ENCODE results near the gene TRIP4.

The TRIP4 gene

DNA sequence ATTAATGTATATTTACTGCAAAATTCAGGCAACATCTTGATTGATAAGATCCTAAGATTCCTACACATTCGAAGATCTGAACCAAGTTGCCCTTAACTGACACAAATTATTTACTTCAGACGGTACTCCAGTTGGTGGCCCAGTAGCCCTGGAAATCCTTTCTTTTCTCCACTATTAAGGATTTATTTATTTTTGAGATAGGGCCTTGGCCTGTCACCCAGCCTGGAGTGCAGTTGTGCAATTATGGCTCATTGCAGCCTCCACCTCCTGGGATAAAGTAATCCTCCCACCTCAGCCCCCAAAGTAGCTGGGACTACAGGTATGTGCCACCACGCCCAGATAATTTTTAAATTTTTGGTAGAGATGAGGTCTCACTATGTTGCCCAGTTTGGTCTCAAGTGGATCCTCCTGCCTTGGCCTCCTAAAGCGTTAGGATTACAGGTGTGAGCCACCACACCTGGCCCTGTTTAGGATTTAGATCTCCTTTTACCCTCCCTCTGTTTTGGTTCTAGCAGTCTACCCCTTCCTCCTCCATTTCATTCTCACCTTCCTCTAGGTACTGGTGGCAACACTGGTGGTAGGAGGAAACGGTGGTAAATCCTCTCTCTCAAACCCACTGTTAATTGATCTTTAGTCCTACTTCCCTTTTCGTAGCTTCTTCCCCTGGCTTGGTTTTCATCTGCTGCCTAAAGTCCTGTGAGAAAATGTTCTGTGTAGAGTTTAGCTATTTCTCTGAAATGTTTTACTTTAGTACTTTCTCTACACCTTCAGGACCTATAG, 60.1 kb downstream of the TRIP4 start:
- DNase-seq (ENCODE audit: low spot score), result no peak

DNA sequence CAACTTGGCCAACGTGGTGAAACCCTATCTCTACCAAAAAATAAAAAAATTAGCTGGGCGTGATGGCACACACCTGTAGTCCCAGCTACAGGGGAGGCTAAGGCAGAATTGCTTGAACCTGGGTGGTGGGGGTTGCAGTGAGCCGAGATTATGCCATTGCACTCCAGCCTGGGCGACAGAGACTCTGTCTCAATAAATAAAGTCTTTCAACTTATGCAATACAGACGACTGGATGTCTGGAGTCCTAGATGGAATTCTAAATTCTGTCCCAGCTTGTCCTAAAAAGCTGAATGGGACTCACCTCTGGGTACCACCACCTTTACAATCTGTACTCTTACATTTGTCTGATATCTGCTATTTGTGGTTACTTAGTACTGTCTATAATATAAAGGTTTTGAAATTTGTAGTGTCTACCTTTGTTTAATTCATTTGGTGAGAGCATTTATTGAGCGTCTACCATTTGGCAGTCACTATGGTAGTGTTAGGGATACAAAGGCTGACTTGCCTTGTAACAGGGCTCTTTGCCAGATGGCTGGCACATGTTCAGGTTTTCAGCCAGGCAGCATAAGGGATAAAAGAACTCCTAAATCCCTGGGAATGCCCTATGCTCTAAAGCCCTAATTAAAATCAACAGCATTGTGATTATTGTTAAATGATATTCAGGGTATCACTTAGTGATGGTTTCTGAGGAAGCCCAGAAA, 65.5 kb downstream of the TRIP4 start:
- DNase-seq (ENCODE audit: low spot score), result no peak

DNA sequence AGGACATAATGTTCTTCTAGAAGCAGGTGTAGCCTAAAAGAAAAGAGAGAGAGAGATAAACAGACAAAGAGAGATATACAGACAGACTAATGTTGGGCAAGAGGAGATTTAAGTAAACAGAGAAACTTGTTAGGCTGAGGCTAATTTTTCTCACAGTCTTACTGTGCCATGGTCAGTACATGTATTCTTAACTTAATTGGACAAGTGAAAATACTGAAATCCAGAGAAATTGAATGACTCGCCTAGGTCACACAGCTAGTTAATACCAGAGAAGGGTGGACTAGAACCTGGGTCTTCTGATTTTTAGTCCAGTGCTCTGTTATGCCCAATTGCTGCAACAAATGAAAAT, 66.0 kb downstream of the TRIP4 start:
- DNase-seq (ENCODE audit: low spot score), result no peak

DNA sequence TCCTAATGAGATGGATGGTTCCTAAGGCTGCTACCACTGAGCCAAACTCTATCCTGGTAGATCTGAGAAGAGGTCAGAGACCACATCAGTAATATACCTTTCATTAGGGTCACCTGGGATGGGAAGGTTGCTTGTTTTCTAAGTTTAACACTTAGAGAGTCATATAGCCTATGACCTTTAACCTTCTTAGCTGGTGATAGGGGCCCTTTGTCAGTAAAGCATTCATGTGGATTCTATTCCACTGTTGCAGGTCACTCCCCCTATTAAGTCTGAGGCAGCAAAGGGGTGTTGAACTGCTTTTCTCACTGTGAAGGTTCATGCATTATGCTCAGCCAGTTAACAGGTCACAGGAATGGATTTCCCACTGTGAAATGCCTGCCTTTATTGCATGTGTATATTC, 66.6 kb downstream of the TRIP4 start:
- no peak for DNase-seq (ENCODE audit: low spot score)

DNA sequence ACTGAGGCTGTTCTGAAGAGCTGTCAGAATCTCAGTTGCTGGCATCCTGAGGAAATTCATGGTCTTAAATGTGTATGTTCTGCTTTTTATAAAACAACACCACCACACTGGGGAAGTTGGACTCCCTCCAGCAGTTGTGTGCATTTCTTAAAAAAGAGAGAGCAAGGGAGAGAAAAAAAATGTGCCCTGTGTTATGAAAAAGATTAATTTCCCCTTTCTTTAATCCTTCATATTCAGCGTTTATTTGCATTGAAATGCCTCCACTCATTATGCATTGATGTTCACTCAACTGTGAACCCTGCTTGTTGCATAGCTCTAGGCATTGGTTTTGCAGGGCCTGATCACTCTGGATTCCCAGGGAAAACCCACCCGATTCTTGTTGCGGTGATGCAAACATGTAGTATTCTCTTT, 68.3 kb downstream of the TRIP4 start:
- no peak for DNase-seq (ENCODE audit: low spot score)

DNA sequence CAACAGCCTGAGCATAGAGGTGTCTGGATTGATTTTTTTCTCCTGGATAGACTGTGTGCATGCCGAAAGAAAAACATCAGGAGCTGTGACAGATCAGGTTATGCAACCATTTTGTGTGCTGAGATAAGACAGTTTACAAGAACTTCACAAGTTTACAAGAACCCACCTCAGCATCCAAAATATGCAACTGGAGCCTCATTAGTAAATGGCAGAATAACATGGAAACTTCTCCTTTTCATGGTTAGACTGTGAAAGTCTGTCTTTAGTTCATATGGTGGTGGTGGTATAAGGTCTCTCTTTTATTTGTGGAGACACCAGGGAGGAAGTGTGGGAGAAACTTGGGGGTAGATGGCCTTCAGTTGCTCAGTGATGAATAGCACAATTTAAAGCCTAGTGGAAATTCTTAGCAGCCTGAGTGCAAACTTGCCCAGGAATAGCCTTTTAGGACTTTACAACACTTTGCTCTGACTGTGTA, 69.0 kb downstream of the TRIP4 start:
- DNase-seq (ENCODE audit: low spot score), result no peak

DNA sequence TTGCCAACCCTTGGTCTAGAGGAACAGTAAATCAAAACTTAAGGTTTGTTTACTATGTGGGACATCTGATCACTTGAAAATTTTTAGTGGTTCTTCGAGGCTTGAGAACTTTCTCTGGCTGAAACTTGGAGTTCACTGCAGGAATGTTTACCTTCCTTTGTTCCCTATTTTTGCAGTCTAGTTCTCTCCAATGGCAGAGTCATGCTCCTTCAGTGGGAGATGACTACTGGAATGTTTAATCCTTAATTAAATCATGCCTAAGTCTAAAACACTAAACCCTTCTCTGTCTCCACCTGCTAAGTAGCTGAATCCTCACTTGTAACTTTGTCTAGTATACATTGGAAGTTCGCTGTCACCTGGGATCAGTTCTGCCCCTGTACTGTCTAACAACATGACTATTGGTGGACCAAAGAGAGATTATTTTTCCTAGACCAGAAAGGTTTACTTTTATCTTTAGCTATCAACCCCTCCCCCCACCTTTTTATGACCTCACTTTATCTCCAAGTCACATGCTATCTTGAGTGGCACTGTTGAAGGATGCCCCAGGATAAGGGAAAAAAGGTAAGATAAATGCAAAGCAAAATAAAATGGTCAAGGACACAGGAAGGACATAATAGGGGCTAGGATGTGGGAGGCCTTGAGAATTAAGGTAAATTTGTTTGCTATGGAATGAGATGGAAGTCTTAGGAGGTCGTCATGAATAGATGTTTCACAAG, 71.6 kb downstream of the TRIP4 start:
- DNase-seq (ENCODE audit: low spot score), result peak; percentile 8

DNA sequence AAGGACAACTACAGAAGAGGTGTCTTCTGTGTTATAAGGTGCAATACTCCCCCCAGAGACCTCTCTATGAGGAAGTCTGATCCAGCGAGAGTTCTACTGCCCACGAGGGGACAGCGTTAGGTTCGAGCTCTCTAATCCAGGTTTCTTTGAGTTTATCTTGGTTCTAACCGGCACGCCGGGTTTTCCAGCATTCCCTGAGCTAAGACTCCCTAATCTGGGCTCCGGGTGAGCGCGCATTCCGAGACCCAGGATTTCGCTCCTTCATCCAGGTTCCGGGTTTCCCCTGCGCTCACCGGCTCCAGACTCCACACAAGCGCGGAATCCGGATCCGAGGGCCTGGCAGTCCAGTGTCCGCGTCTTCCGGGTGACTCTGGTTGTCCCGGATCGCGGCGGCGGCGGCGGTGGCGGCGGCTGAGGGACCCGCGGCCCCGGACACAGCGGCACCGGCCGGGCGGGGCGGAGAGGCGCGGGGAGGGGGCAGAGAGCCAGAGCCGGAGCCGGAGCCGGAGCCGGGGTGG, 72.6 kb downstream of the TRIP4 start, which contains the start of gene ZNF609:
Gene ZNF609, plus strand, starts transcription at position 373 of the 518 bp plus-strand sequence. CDS start 38,842 bp downstream, outside the sequence.
- peak; percentile 97 for DNase-seq (ENCODE audit: low spot score)

DNA sequence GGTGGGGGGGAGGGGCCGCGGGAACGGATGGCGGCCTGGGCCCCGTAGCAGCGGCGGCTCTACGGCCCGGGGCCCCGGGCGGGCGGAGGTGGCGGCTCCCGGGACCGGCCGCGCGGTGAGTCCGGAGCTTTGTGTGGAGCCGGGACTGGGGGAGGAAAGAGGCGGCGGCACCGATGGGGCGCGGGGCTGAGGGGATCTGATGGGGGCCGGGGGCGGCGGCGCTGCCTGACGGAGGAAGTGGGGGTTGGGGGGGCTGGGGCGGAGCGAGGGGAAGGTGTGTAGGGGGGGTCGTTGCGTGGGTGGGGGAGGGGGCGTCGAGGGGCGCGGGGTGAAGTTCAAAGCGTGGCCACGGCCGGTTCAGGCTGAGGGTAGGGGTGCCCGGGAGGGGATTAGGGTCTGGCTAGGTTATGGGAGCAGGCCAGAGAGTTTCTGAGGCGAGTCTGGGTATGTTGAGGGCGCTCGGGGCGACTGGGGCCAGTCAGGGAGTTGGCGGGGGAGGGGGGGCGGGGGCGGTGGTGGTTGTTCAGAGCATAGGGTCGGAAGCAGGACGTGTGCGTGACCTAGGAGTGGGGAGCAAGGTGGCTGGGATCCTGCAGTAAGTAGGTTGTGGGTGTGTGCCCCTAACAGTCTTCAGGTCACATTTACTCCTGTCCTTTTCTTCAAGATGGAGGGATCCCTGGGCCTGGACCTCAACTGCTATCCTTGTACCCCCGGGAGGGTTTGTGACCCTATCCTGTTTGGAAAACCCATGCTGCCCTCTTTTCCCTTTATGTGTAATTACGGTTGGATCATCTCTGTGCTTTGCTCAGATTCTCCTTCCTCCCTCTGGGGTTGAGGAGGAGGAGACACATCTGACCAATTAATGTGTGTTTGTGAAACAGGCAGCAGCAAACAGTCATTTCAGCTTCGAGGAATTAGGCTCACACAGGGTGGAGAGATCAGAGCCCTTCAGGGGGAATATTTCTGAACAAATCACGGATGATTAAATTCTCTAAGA, 73.4 kb downstream of the TRIP4 start:
- peak; percentile 79 for DNase-seq (ENCODE audit: low spot score)

DNA sequence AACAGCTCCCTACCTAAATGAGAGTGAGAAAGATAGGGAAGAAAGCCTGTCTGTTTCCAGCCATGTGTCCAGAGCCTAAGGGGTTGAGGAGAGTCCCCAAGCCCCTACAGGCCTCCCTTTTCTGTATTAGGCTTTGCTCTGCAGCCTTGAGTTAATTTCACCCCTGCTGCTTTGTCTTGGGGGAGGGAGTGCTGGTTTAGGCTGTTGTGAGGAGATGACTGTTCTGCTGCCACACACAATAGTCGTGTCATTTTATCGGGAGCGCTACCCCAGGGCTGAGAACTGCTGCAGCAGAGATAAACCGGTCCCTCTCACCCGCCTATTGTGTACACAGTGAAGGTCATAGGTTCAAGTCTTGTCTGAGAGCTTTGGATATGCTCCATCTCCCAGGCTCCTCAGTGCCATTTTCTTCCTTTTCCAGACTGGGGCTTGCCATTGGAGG, 74.1 kb downstream of the TRIP4 start:
- DNase-seq (ENCODE audit: low spot score), result no peak

DNA sequence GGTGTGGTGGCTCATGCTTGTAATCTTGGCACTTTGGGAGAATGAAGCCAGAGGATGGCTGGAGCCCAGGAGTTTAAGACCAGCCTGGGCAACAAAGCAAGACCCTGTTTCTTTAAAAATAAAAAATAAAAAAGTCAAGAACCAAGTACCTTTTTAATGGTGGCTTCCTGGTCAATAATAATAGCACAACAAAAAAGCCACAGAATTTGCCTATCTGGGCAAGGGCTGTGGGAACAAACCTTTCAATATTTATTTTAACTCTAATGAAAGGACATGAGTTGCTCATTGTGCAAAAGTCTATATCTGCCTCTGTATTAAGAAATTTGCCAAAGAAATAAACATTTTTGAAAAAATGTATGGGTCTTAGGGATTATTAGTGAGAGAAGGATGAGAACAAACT, 74.9 kb downstream of the TRIP4 start:
- DNase-seq (ENCODE audit: low spot score), result no peak

DNA sequence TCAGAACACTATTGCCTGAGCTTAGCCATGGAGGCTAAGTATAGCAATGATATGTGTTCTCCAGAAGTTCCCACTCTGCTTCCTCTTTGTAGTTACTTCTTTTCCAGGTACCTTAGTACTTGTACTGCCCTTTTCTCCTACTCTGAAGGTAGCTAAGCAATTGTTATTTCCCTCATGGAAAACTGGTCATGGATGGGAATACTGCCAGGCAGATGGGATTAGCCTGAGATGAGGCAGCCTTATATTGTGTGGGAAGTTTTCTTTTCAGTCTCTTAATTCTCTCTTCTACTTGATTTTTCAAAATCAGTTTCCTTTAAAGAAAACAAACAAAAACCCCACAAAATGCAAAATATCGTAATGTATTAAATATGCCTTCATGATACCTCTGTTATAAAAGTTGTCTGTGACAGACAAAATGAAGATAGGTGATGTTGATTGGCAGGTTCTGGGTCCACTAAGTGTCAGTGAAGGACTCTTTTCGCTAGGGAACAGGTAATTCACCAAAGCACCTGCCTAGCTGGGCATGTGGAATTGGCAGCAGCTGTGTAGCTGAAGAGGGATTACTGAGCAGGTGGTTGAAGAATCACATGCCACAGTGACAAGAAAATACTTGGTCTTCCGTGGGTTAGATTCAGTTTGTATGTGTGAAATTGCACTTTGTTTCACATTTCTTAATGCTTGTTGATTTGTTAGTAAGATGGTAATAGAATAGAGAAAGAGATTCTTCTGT, 76.8 kb downstream of the TRIP4 start:
- no peak for DNase-seq (ENCODE audit: low spot score)

DNA sequence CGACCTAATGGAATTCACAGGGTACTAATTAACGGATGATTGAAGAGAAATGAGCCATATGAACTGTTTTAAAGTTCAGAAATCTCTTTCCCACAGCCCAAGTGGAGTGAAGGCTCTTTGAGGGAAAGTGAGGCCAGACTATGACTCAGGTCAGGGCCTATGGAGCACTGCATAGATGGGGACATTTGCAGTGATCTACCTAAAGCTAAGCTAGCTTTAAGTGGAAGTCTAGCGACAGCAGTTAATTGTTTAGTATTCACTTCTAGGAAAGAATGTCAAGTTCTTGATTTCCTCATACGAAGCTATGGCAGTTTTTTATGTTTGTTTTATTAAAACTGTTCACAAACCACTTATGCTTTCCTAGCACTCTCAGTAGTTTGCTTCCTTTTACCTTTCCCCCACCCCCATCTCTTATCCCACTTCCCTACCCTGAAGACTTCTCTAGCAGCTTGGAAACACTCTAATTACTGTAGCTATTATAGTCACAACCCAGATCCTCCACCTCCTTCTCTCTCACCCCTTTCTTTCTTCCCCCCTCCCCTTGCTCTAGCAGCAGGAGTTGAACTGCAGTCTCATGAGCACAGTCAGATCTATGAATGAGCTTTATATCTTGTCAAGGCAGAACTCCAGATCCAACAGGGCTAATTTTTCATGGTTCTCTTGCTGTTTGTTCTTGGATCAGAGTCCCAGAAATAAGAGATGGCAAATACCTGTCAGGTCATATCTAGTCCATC, 78.9 kb downstream of the TRIP4 start:
- no peak for DNase-seq (ENCODE audit: low spot score)

DNA sequence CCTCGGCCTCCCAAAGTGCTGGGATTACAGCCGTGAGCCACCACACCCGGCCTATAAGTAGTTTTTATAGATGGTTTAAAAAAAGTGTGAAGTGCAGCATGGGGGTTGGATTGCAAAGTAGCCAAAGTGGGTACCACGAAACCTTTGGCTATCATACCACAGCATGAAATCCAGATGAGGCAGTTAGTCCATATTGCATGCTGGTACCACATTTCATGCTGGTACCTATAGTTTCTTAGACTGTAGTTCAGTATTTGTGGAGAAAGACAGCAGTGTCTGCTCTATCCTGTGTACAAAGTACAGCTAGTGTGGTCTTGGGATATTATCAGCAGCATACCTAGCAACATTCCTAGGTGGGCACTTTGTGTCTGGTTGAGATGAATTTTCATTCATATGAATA, 84.5 kb downstream of the TRIP4 start:
- DNase-seq (ENCODE audit: low spot score), result no peak

DNA sequence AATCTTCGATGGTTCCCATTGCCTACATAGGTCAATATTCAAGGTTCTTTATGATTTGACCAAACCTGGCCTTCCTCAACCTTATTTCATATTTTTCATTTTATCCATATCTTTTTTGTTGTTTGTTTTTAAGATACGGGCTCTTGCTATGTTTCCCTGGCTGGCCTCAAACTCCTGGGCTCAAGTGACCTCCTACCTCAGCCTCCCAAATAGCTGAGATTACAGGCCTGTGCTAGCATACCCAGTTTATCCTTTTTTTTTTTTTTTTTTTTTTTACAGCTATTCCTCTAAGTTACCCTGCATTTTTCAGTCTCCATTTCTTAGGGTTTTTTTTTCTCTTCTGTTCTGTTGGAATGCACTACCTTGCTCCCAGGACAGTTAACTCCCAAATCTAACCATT, 87.2 kb downstream of the TRIP4 start:
- DNase-seq (ENCODE audit: low spot score), result no peak

DNA sequence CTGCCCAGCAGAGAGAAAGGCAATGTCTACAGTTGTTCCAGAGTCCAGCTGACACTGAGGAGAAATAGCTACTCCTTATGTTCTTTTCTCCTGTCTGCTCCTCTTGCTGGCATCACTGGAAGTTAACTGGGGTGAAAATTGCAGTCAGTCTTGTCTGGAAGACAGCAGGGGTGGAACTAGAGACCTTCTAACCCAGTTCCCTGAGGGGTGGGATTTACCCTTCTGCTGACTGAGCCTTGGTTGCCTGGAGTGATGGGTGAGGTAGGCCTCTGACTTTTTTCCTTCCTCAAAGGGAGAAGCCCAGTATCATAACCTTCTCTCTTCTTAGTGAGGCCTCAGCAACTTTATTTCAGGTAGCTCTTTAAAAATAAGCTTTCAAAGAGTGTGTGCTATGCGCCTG, 88.9 kb downstream of the TRIP4 start:
- DNase-seq (ENCODE audit: low spot score), result no peak

DNA sequence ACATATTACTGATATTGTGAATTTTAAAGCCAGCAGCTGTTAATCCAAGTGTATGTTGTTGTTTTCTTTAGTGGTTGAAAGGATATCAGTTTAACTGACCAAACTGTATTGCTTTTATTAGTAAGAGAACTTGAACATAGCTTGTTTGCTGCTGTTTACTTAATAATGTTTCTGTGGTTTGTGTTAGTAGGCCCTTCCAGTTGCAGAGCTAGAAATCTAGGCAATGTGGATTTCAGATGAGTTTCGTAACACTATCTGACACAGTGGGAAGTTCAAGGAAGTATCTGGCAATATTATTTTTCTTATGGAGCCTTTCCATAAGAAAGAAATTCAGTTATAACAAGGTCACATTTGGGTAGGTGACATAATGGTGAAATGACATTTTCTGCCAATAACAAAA, 91.2 kb downstream of the TRIP4 start:
- no peak for DNase-seq (ENCODE audit: low spot score)

DNA sequence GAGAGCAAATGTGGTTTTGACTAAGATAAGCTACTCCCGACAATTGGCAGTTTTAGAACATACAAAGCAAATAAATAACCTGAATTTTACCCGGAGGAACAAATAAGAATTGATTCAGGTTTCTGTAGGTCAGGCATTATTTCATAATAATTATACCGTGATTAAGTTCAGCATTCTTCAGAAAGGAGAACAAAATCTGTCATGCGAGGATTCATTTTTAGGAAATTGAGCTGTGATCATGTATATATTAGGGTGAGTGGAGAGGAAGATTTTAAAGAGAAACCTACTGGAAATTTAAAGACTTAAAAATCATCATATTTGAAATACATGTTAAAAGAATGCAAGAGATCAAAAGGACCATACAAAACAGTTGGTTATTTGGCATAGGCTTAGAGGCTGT, 93.3 kb downstream of the TRIP4 start:
- DNase-seq (ENCODE audit: low spot score), result no peak

DNA sequence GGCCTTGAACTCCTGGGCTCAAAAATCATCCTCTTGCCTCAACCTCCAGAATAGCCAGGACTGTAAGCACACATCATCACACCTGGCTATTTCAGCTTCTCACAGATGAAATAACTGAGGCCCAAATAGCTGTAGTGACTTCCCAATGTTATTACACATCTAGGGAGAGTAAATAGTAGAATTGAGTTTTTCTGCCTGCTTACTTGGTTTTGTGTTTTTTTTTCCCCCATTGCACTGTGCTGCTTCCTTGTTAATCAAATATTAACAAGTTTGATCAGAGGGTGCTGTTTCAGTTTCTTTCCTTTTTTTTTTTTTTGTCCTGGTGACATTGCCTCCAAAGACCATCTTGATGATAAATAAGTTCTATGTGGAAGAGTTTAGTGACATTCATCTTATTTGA, 96.1 kb downstream of the TRIP4 start:
- no peak for DNase-seq (ENCODE audit: low spot score)

DNA sequence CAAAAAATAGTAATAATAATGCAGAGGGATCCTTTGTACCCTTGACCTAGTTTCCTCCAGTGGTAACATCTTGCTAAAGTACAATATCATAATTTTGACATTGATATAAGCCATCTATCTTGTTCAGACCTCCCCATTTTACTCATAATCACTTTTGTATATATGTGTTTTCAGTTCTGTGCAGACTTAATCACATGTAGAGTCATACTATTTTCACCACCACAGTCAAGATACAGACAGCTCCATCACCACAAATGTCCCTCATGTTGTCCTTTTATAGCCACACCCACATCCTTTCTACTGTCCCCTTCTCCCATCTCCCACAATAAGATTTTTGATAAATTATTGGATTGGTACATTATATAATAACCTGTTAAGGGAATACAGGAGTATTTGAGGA, 98.2 kb downstream of the TRIP4 start:
- DNase-seq (ENCODE audit: low spot score), result no peak

All from SK-N-DZ (cell line).